Sigmoid colon (tissue), 3 donors: Measurements from ENCODE around the gene NR1H4.

Experiments
- POLR2A ChIP-seq, 2 donors: fragments of 450-650 bp; IDR thresholded peaks; one replicate each; pipeline ENCODE4 v1.6.1; 2016; ENCODE audit warnings: antibody characterized with exemption in 2 of 2, mild to moderate bottlenecking in 2 of 2, moderate library complexity in 2 of 2
- TF ChIP-seq, protein P1 (sequence below), 4 experiments: fragments of 450-650 bp in 3 of 4; fragments of 200-600 bp in 1 of 4; IDR thresholded peaks; one replicate each; pipeline ENCODE4 v1.5.1; 2016 to 2019; ENCODE audit warnings: antibody characterized with exemption in 4 of 4, mild to moderate bottlenecking in 3 of 4, moderate library complexity in 2 of 4

DNA sequence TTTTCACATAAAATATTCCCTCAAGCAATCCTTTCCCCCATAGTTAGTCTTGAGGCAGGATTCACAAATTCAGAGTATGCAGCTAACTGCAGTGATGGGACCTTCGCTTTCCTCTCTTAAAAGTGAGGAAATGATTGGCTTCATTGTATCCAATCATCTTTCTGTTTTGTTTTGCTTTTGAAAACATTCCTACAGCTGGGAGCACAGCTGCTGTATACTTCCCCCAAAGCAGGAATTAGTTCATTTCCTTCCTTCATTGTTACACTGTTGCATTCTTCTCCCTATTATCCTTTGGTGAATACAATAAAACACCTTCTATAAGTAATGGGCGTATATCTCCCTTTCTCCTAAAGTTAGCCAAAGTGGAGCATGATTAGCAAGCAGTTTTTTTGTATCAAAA lies 90.4 kb downstream of the NR1H4 start:
- TF ChIP-seq, protein P1, sequence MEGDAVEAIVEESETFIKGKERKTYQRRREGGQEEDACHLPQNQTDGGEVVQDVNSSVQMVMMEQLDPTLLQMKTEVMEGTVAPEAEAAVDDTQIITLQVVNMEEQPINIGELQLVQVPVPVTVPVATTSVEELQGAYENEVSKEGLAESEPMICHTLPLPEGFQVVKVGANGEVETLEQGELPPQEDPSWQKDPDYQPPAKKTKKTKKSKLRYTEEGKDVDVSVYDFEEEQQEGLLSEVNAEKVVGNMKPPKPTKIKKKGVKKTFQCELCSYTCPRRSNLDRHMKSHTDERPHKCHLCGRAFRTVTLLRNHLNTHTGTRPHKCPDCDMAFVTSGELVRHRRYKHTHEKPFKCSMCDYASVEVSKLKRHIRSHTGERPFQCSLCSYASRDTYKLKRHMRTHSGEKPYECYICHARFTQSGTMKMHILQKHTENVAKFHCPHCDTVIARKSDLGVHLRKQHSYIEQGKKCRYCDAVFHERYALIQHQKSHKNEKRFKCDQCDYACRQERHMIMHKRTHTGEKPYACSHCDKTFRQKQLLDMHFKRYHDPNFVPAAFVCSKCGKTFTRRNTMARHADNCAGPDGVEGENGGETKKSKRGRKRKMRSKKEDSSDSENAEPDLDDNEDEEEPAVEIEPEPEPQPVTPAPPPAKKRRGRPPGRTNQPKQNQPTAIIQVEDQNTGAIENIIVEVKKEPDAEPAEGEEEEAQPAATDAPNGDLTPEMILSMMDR (IDR thresholded peaks at IDR 0.05): no peak
- TF ChIP-seq POLR2A (IDR thresholded peaks at IDR 0.05): no peak
